AG10803 (cell line): ENCODE results near the gene GREB1L.

Experiments used
- DNase-seq: peaks from one replicate; pipeline ENCODE4 v3.0.0; 2010; ENCODE audit warnings: low read depth
- H3K4me3 ChIP-seq: 2 replicates; pipeline ENCODE4 v1.5.1; 2011; ENCODE audit warnings: mild to moderate bottlenecking, low read length, control low read depth
- CTCF ChIP-seq: conservative IDR thresholded peaks from 2 replicates; pipeline ENCODE4 v1.5.1; 2011; ENCODE audit warnings: mild to moderate bottlenecking, low read length, control low read depth, inconsistent platforms

Gene GREB1L

GRCh38 chr18:21450913-21451312, 208.9 kb downstream of the GREB1L start:
- TF ChIP-seq CTCF: no peak
- DNase-seq: no peak
- H3K4me3 ChIP-seq: no peak overlapping the region

- no peak for TF ChIP-seq CTCF
- no peak overlapping the region for H3K4me3 ChIP-seq
- no peak for DNase-seq
These were observed 209.8 kb downstream of the GREB1L start for GRCh38 chr18:21451851-21452250.

GRCh38 chr18:21452276-21452780, 210.3 kb downstream of the GREB1L start:
- no peak overlapping the region for H3K4me3 ChIP-seq
- TF ChIP-seq CTCF: no peak
- DNase-seq: no peak

- H3K4me3 ChIP-seq: no peak overlapping the region
- no peak for TF ChIP-seq CTCF
- peak; percentile 72 for DNase-seq
These were observed 210.9 kb downstream of the GREB1L start for GRCh38 chr18:21452796-21453510.

GRCh38 chr18:21453511-21453901, 211.5 kb downstream of the GREB1L start:
- TF ChIP-seq CTCF: no peak
- DNase-seq: no peak
- no peak overlapping the region for H3K4me3 ChIP-seq

- TF ChIP-seq CTCF: no peak
- no peak overlapping the region for H3K4me3 ChIP-seq
- no peak for DNase-seq
These were observed 212.7 kb downstream of the GREB1L start for GRCh38 chr18:21454725-21455124.

GRCh38 chr18:21456428-21457178, 214.6 kb downstream of the GREB1L start:
- no peak for DNase-seq
- no peak overlapping the region for H3K4me3 ChIP-seq
- TF ChIP-seq CTCF: no peak
